ENCODE results near the gene TMEM50B.

DNA sequence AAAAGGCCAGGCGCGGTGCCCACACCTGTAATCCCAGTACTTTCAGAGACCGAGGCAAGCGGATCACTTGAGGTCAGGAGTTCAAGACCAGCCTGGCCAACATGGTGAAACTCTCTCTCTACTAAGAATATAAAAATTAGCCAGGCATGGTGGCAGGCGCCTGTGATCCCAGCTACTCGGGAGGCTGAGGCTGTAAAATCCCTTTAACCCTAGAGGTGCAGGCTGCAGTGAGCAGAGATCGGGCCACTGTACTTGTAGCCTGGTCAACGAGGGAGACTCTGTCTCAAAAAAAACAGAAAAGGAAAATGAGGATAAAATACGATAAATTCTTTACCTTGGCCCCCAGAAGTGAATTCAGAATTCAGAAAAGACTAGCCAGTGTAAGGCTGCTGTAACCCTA lies 1.6 kb downstream of the TMEM50B start:
- TF ChIP-seq, protein P1, sequence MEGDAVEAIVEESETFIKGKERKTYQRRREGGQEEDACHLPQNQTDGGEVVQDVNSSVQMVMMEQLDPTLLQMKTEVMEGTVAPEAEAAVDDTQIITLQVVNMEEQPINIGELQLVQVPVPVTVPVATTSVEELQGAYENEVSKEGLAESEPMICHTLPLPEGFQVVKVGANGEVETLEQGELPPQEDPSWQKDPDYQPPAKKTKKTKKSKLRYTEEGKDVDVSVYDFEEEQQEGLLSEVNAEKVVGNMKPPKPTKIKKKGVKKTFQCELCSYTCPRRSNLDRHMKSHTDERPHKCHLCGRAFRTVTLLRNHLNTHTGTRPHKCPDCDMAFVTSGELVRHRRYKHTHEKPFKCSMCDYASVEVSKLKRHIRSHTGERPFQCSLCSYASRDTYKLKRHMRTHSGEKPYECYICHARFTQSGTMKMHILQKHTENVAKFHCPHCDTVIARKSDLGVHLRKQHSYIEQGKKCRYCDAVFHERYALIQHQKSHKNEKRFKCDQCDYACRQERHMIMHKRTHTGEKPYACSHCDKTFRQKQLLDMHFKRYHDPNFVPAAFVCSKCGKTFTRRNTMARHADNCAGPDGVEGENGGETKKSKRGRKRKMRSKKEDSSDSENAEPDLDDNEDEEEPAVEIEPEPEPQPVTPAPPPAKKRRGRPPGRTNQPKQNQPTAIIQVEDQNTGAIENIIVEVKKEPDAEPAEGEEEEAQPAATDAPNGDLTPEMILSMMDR (IDR thresholded peaks at IDR 0.05): no peak
- TF ChIP-seq POLR2A (IDR thresholded peaks at IDR 0.05): no peak
- TF ChIP-seq EP300 (IDR thresholded peaks at IDR 0.05): no peak
- no peak for TF ChIP-seq POLR2AphosphoS5 (IDR thresholded peaks at IDR 0.05)

All from stomach (tissue), 4 donors.